Spinal cord (tissue), 10 donors: ENCODE results near the gene COPS7A. TPM values are rescaled to one million over a fixed set of nuclear protein-coding genes. Genes with fewer than 3 reads are reported as not detected.

Source experiments
- DNase-seq, 6 donors: peaks; one replicate each; pipeline versions ENCODE4 v3.0.0 to v3.0.0-alpha.2; 2013 to 2015; ENCODE audit warnings: low spot score in 6 of 6, low read depth in 4 of 6
- H3K27ac ChIP-seq: one replicate; pipeline ENCODE4 v1.5.1; 2013; ENCODE audit warnings: low read depth, low read length, control low read depth
- H3K27me3 ChIP-seq: one replicate; pipeline ENCODE4 v1.6.1; 2013; ENCODE audit warnings: low read length; ENCODE audit not compliant: control insufficient read depth, insufficient read depth
- H3K36me3 ChIP-seq: one replicate; pipeline ENCODE4 v1.6.1; 2013; ENCODE audit warnings: low read length; ENCODE audit not compliant: control insufficient read depth, insufficient read depth
- H3K4me1 ChIP-seq: one replicate; pipeline ENCODE4 v1.6.1; 2013; ENCODE audit warnings: low read length; ENCODE audit not compliant: control insufficient read depth, insufficient read depth
- H3K4me3 ChIP-seq: one replicate; pipeline ENCODE4 v1.5.1; 2013; ENCODE audit warnings: low read depth, low read length, control low read depth
- H3K9me3 ChIP-seq: one replicate; pipeline ENCODE4 v1.6.1; 2013; ENCODE audit warnings: low read length; ENCODE audit not compliant: control insufficient read depth, insufficient read depth
- WGBS: methylation state at CpG from one replicate; pipeline ENCODE4 v1.1.5; 2013; ENCODE audit warnings: missing lambda C conversion rate; ENCODE audit not compliant: insufficient coverage; 5-methylcytosine and 5-hydroxymethylcytosine counted together
- polyA plus RNA-seq, 2 donors: library from polyadenylated mRNA; unstranded; fragments of 120-200 nt; gene quantifications; one replicate each; pipeline ENCODE4 v1.2.1, GENCODE V29; 2013; ENCODE audit not compliant: insufficient read length in 2 of 2
- total RNA-seq, 2 donors: library from RNA; depleted of rRNA in 1 of 2; stranded (reverse); fragments of 120-200 nt in 1 of 2; fragments of >200 nt in 1 of 2; gene quantifications; one replicate each; pipeline versions ENCODE4 v1.2.3 to v1.2.4, GENCODE V29; 2013 to 2014
- donor health status: healthy.

The COPS7A gene
- total and polyA plus RNA-seq, 4 donors = 43.4 to 98.0 (median 81.9) TPM

DNA sequence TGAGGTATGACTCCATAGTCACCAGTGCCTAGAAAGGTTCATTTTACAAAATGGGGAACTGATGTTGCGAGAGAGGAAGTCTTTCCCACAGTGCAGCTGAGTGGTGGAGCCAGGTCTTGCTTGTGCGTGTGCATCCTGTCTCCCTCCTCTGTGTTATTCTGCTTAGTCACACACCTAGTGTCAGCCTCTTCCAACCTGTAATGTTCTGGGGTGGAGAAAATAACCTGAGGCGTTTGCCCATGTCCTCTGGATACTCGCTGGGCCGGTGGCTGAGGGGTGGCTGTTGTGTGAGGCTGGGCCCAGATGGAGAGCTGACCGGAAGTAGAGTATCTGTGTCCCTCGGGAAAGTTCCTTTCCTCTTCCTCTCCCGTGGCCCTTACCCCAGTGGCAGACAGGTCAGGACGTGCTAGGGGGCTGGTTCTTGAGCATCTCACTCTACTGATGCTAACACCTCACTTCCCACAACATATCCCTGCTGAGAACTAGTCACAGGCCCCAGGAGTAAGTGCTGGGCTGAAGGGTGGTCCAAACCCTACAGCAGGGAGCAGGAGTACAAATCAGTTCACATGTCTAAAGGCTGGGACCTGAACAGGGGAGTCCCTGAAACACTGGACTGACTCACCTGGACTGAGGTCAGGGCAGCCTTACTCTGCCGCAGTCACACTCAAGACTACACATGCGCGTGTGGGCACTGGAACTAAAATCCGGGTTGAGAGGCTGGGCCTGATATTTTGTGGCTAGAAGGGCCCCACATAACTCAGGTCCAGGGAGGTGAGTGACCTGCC is 22.1 kb downstream of the COPS7A start:
- 85% methylated on average over 8 of the region's 13 CpGs for WGBS
- DNase-seq = no peak
- no peaks in the 10 kb centered on the region for H3K4me1 ChIP-seq
- H3K4me3 ChIP-seq = no peak overlapping the region
- no peak overlapping the region for H3K27ac ChIP-seq
- no peaks in the 10 kb centered on the region for H3K27me3 ChIP-seq
- H3K9me3 ChIP-seq = no peaks in the 10 kb centered on the region
- H3K36me3 ChIP-seq = peaks cover 51% of the 10 kb centered on the region

DNA sequence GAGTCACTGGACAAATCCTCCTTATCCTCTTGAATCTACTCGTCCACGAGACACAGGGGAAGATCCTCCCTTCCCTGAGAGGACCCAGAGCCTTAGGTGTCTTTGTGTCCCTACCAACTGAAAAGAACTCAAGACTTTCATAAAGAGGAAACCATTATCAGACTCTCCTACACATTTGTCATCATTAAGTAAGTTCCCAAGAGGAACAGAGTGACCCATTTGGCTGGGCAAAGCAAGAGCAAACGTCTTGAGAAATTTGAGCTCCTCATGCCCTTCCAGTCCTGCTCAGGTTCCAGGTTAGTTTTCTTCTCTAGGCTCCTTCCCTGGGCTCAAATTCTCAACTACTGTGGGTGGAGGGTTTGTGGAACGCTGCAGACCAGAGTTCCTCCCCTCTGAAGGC is 23.4 kb downstream of the COPS7A start:
- Histone ChIP-seq H3K4me3 (no peak overlapping the region), H3K27ac (no peak overlapping the region), H3K36me3 (peaks cover 61% of the 10 kb centered on the region), H3K9me3 (no peaks in the 10 kb centered on the region), H3K27me3 (no peaks in the 10 kb centered on the region), H3K4me1 (peaks cover 7% of the 10 kb centered on the region)
- WGBS = 88% methylated on average over 3 of the region's 4 CpGs
- DNase-seq = no peak

DNA sequence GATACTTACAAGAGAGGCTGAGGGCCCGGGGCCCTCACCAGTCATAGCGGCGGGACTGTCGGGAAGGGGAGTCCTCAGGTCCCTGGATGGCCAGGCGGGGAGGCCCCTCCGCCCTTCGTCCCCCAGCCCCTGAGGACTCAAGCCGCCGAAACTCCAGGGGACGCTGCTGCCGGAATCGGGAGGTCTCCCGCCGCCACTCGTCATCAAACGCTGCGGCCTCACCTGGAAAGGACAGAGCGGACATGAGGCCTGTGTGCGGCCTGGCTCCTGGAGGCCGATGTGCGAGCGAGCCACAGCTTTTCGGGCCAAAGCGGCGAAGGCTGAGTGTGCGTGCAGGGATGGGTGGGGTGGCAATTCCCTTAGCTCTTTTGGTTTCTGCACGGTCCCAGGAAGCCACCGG is 24.9 kb downstream of the COPS7A start:
- Histone ChIP-seq H3K27ac (no peak overlapping the region), H3K36me3 (peaks cover 61% of the 10 kb centered on the region), H3K9me3 (no peaks in the 10 kb centered on the region), H3K27me3 (no peaks in the 10 kb centered on the region), H3K4me3 (no peak overlapping the region), H3K4me1 (peaks cover 15% of the 10 kb centered on the region)
- WGBS = 96% methylated on average over 21 of the region's 28 CpGs
- DNase-seq = no peak

DNA sequence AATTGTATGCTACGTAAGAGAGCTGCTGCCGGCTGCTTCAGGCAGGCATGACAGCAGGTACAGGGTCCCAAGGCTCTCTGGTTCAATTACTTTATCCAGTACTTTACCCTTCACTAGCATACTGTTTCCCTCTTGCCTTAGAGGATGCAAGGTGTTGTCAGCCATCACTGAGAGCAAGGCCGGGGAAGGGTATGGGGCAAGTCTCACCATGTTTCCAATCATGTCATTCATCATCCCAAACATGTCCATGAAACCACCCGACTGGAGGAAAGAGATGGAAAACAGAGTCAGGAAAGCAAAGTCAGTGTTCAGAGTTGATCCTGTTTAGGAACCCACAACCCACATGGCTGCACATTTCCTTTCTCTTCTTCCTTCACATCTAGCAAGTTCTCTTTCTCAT is 26.7 kb downstream of the COPS7A start:
- Histone ChIP-seq H3K4me1 (peaks cover 18% of the 10 kb centered on the region), H3K4me3 (no peak overlapping the region), H3K9me3 (no peaks in the 10 kb centered on the region), H3K36me3 (peaks cover 61% of the 10 kb centered on the region), H3K27me3 (no peaks in the 10 kb centered on the region), H3K27ac (no peak overlapping the region)
- WGBS = 83% methylated on average over 3 of the region's 4 CpGs
- DNase-seq = no peak

- peak overlapping the region; percentile 99 for H3K27ac ChIP-seq
- DNase-seq = no peak
- peaks cover 18% of the 10 kb centered on the region for H3K4me1 ChIP-seq
- no peaks in the 10 kb centered on the region for H3K9me3 ChIP-seq
- H3K4me3 ChIP-seq = peak overlapping the region; percentile 94
- H3K36me3 ChIP-seq = peaks cover 51% of the 10 kb centered on the region
- WGBS = 80% methylated on average over 4 of the region's 7 CpGs
- no peaks in the 10 kb centered on the region for H3K27me3 ChIP-seq
These were observed 27.9 kb downstream of the COPS7A start for GRCh38 chr12:6751767-6752166.

- Histone ChIP-seq H3K4me1 (peaks cover 18% of the 10 kb centered on the region), H3K27ac (peak overlapping the region; percentile 99), H3K36me3 (peaks cover 46% of the 10 kb centered on the region), H3K9me3 (no peaks in the 10 kb centered on the region), H3K4me3 (peak overlapping the region; percentile 94), H3K27me3 (no peaks in the 10 kb centered on the region)
- peak in 3 of 6 donors; percentile 7 to 54 (median 53) for DNase-seq
- WGBS = 2% methylated on average over 24 of the region's 24 CpGs
These were observed 28.5 kb downstream of the COPS7A start for GRCh38 chr12:6752167-6752920.

DNA sequence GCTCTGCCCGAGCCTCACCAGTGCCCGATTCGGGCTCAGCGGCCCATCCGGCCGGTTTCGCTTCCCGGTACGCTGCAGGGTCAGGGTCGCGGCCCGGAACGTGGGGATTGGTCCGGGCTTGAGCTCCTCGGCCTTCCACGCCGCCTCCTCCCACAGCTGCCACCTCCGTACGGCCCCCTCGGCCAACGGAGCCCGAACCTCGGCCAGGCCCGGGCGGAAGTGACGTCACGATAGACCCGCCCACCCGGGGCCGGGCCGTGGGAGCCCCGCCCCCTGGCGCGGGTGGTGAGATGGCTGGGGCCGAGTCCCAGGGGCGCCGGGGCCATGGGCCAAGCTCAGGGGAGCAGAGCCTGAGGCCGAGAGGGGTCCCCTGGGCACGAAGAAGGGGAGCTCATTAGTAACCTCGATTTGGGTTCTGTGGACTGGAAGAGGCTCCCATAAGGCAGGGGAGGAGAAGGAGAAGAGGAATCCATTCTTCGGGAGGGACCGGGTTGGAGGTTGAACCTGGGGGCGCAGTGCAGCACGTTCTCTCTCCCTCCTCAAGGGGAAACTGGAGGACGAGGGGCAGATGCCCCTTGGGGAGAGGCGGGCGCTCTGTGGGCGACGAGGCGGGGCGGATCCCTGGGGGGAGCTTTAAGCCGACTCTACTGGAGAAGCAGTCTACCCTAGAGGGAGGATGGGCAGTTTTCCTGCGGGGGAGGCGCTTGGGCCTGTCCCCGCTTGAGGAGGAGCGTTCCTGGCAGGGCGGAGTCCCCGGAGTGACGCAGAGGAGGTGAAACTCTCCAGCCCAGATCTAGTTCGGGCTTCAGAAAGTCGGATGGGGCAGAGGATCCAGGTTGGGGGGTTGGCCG is 29.3 kb downstream of the COPS7A start, which contains the start of gene MLF2:
TSS of gene MLF2 (minus strand) at position 221 of the 851 bp plus-strand sequence. CDS start 807 bp downstream, outside the sequence.
- peak within 1 kb of the TSS; percentile 99 for H3K27ac ChIP-seq
- WGBS = 0% methylated on average over 55 of the region's 62 CpGs
- peak; percentile 86 to 98 (median 93) for DNase-seq
- H3K9me3 ChIP-seq = no peaks in the 10 kb centered on the region
- peaks cover 18% of the 10 kb centered on the region for H3K4me1 ChIP-seq
- no peaks in the 10 kb centered on the region for H3K27me3 ChIP-seq
- peak within 1 kb of the TSS; percentile 94 for H3K4me3 ChIP-seq
- peaks cover 38% of the 10 kb centered on the region for H3K36me3 ChIP-seq

DNA sequence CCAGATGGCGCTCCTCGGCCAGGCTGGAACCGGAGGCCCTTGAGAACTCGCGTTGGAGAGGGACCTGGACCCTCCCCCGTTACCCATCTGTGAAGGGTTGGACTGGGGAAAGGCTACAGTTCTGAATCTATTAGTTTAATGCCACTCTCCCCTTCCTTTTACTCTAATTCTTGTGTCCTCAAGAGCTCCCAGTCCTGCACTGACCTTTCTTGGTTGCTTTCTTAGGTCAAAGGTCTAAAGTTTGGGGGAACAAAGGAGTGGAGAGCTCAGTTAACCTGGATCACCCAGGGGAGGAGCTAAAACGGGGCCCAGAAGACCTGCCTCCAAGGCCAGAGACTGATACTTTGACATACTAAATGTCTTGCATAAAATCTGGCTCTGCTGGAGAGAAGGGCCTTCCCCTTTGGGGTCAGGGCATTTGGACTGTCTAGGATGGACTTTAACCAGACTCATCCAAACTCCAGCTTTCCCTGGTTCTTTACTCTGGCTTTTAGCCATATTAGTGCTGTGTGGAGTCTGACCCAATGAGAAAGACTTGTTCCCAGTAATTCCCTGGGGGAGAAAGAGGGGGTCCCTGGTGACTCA is 30.0 kb downstream of the COPS7A start:
- DNase-seq = peak in 1 of 6 donors; percentile 98
- no peaks in the 10 kb centered on the region for H3K27me3 ChIP-seq
- H3K36me3 ChIP-seq = peaks cover 31% of the 10 kb centered on the region
- H3K27ac ChIP-seq = peak overlapping the region; percentile 99
- H3K9me3 ChIP-seq = no peaks in the 10 kb centered on the region
- peaks cover 18% of the 10 kb centered on the region for H3K4me1 ChIP-seq
- 0% methylated on average over 1 of the region's 7 CpGs for WGBS
- H3K4me3 ChIP-seq = peak overlapping the region; percentile 94

- no peak for DNase-seq
- 94% methylated on average over 2 of the region's 2 CpGs for WGBS
- peaks cover 25% of the 10 kb centered on the region for H3K36me3 ChIP-seq
- H3K4me3 ChIP-seq = no peak overlapping the region
- no peaks in the 10 kb centered on the region for H3K27me3 ChIP-seq
- H3K27ac ChIP-seq = peak overlapping the region; percentile 99
- H3K4me1 ChIP-seq = peaks cover 18% of the 10 kb centered on the region
- no peaks in the 10 kb centered on the region for H3K9me3 ChIP-seq
These were observed 30.6 kb downstream of the COPS7A start for GRCh38 chr12:6754411-6754810.
